HG02678 (cell line): ENCODE results near the gene SOX6.

Experiments used
- ATAC-seq: cut with Tn5 transposase; IDR thresholded peaks from one replicate; pipeline ENCODE4 v1.9.1; 2021; ENCODE audit warnings: mild to moderate bottlenecking, moderate library complexity; ENCODE audit not compliant: unreplicated experiment

Gene SOX6

DNA sequence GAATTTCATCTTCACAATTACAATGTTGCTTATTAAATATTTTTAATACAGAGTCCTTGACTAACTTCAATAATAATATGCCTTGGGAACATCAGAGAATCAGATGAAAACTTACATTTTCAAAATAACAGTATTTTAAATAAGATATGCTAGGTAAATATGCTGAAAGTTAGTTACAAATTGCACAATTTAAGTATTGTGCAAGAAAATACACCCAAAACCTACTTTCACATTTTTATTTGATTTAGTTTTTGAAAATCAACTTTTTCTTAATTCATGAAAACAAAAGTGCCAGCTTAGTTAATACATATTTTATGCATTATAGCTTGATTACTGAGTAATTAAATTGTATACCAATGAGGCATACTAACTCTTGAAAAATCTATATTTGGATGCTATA lies 76.8 kb downstream of the SOX6 start:
- no peak for ATAC-seq

DNA sequence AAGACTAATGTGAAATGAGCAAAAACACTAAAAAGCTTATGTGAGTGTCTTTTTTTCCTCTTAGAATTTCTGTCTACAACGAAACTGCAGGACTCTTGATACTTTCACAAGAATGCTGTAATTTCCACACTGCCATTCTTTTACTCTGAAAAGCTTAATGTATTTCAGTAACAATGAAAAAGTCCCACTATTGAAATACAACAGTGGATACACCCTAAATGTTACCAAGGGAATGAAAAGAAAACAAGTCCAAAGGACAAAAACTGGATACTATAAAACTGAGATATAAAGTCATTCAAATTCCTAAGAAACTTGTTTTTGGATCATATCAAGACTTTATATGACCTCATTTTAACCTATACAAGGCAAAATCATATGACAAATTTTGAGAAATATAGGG lies 77.4 kb downstream of the SOX6 start:
- no peak for ATAC-seq

DNA sequence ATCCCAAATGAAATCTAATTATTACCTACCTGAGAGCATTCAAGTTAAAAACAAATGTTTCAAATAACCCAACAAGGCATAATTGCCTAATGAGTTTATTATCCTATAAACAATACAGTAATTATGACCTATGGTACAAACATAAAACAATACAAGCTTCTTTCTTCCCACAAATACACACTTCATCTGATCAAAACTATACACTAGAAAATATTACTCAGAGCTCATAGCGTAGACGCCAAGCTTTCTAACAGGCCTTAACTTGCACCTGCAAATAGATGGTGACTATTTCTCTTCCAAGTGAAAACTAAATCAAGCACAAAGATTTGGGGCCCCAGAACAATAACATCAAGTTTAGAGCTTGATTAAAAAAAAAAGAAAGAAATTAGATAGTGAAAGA lies 78.1 kb downstream of the SOX6 start:
- ATAC-seq = no peak

GRCh38 chr11:16276251-16276650 lies 80.1 kb downstream of the SOX6 start:
- ATAC-seq = no peak

- ATAC-seq = no peak
Observed at GRCh38 chr11:16271258-16271657, 85.1 kb downstream of the SOX6 start.

DNA sequence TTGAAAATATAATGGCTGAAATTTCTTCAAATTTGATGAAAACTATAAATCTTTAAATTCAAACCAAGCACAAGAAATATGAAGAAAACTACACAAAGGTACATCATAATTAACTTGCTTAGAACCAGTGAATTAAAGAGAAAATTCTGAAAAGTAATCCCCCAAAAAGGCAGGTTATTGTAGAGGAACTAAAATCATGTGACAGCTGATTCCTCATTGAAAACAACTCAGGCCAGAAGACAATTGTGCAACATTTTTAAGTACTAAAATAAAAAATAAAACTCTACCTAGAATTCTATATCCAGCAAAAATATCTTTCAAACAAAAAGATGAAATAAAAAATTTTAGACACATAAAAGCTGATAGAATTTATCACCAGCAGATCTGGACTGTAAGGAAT lies 90.3 kb downstream of the SOX6 start:
- ATAC-seq = no peak

DNA sequence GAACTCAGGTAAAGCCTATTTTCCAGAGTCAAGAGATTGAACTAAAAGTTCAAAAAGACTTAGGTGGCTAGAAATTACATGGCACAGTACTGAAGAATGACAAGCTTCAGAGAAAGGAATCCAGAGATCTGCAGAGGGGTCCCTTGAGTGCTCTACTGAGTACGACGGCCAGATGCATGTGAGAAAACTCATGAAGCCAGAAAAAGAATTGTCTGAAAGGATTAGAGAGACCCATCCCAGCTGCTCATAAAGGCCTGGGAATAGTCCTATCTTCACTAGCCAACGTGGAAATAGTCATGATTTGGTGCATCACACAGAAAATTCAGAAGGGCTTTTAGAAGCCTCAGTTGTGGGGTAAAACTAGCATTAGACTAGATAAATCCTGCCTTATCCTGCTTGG lies 91.3 kb downstream of the SOX6 start:
- ATAC-seq = no peak

DNA sequence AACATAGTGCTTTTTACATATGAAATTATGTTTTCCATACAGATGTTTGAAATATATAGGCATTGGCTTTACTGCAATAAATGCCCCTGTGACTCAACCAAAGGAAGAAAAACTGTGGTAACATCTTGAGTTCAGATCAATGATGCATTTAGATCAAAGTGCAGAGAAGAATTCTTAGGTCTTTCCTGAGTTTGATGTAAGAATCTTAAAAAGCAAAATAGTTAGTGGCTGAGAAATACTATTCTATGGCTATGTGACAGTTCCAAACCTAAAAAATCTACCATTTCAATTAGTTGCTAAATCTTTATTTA lies 93.7 kb downstream of the SOX6 start:
- ATAC-seq = no peak

- peak; percentile 89 for ATAC-seq
Observed at GRCh38 chr11:16261836-16262644, 94.3 kb downstream of the SOX6 start.

DNA sequence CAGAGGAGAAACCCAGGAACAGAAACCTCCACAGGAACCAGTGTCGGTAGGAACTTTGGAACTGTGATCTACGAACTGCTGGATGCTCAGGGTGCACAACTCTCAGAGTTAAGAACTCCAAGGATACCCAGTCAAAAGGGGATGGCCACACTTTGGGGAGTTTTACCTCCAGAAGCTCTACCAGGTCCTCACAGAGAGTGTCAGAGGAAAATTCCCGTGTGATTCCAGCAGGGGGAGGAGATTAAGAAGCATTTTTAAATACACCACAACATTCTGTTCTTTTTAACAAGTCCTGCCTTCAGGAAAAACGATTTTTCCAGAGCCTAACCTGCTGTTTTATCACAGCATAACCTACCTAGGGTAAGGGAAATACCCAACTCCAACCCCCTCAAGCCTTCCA lies 104.0 kb downstream of the SOX6 start:
- ATAC-seq = no peak

- ATAC-seq = no peak
Observed at GRCh38 chr11:16248248-16248647, 108.1 kb downstream of the SOX6 start.

DNA sequence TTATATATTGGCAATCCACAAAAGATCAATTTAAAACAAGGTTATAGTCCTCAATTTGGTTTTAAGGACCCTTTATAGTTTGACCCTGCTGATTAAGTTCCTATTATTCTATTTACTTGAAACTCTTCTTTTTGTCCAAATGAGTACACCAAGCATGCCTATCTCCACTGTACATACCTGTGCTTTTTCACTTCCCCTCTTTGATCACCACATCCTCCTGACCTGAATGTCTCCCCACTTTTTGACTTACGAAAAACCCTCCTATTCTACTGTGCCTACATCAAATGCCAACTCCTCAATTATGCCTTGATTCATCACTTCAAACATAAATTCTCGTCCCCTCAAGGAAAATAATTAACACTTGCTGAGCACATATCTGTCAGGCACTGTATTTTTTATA lies 113.5 kb downstream of the SOX6 start:
- ATAC-seq = peak; percentile 78

DNA sequence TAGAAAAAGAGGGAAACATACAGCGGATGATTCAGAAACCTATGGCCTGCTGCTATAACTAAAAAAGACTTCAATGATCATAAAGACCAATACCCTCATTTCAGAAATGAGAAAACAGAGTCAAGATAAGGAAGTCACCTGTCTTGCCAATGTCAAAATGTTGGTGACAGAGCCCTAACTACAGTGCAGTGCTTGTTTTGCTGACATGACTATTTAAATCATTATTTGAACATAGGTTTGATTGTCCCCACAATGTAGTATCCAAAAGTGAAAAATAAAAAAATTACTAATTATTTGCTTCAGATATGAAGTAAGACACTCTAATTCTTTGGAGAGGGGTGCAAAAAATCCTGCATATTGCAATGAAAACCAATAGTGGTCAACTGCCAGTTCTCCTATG lies 115.7 kb downstream of the SOX6 start:
- ATAC-seq = no peak

GRCh38 chr11:16239141-16240105 lies 116.9 kb downstream of the SOX6 start:
- ATAC-seq = no peak

- ATAC-seq = no peak
Observed at GRCh38 chr11:16226245-16226644, 130.1 kb downstream of the SOX6 start.

GRCh38 chr11:16225623-16226022 lies 130.7 kb downstream of the SOX6 start:
- no peak for ATAC-seq

DNA sequence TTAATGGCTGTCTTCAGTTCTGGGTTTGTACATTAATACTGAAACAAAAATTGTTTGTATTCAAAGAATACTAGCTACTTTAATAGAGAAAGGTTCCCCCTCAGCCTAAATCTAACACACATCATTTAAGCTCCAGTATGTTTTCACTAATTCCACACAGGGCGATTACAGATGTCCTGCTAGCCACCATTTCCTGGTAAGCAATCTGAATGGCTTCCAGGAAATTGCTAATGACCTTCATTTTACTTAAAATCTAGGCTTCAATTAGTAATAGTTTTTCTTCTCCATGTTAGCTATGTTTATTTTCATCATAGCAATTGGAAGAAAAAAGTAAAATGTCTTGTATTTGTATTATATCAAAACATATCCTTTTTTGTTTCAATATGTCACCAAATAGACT lies 132.8 kb downstream of the SOX6 start:
- no peak for ATAC-seq

GRCh38 chr11:16217631-16218030 lies 138.7 kb downstream of the SOX6 start:
- no peak for ATAC-seq

- no peak for ATAC-seq
Observed at GRCh38 chr11:16216831-16217230, 139.5 kb downstream of the SOX6 start.

GRCh38 chr11:16215352-16215751 lies 141.0 kb downstream of the SOX6 start:
- no peak for ATAC-seq

- ATAC-seq = no peak
Observed at GRCh38 chr11:16211407-16211806, 144.9 kb downstream of the SOX6 start.

DNA sequence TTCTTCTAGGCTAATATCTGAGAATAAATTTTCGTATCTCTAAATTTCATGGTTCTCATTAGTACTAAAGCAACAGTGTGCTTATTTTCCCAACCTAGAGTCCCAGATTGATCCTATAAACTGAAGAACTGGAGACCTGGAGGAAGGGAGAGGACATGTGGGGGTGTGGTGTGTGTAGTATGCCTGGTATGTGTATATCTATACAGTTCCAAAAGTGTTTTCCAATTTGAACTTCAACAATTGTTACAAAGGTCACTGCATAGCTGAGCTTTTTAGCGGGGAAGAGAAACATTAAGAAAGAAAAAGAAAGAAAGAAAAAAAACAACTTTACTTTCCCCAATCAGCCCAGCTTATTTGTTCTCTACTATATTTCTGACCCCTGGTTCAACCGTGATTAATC lies 152.1 kb downstream of the SOX6 start:
- no peak for ATAC-seq
